ENCODE results near the gene CES4A. TPM values are rescaled to one million over a fixed set of nuclear protein-coding genes. Genes with fewer than 3 reads are reported as not detected.
A peak's percentile ranks its signal among the peaks of the same experiment; 100 is the strongest.
"Not testable (repeated sequence)": the region's sequence is repeated elsewhere in the genome, so short reads cannot be mapped to it uniquely, and the experiment has no call there.

The CES4A gene
- total RNA-seq, 1 experiment from 2014 or later: 0.61 TPM

DNA sequence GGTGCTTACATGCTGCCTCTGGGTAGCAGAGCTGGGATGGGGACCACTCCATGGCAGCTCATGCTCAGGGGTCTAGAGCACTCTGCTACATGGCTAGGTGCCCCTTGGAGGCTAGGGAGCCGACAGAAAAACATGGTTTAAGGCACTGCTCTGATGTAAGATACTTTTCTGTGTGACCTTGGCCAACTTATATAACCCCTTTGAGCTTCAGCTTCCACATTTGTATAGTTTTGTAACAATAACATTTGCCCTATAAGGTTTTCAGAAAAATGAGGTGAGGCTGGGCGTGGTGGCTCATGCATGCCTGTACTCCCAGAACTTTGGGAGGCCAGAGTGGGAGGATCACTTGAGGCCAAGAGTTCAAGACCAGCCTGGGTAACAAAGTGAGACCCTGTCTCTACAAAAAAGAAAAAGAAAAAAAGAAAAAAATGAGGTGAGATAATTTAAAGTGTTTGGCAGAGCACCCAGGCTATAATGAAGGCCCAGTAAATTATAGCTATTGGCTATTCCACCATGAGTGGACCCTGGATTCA lies 3.2 kb downstream of the CES4A start:
- ChIA-PET CTCF (interaction anchor here (0.7 to 2.9 kb wide), 9 partner anchors 9 to 207 kb away, joined by 3 to 14 read pairs (median 6); partner anchors contain the start of gene CES3), POLR2A (no interaction called here)
- H3K27ac Mint-ChIP-seq: no peak overlapping the region
- H3K27me3 Mint-ChIP-seq (ENCODE audit: low read depth): peaks cover 17% of the 10 kb centered on the region
- H3K4me1 Mint-ChIP-seq: no peaks in the 10 kb centered on the region
- no peak overlapping the region for H3K4me3 Mint-ChIP-seq
- no peak for DNase-seq (ENCODE audit: low spot score)
- ATAC-seq: no peak
- H3K36me3 Mint-ChIP-seq: no peaks in the 10 kb centered on the region
- H3K9me3 Mint-ChIP-seq: no peaks in the 10 kb centered on the region
- TF ChIP-seq ZNF219 (CRISPR knock-in tag; IDR thresholded peaks at IDR 0.05; ENCODE audit: borderline replicate concordance): no peak
- TF ChIP-seq JUN (CRISPR knock-in tag; IDR thresholded peaks at IDR 0.05): no peak
- TF ChIP-seq, protein P1, sequence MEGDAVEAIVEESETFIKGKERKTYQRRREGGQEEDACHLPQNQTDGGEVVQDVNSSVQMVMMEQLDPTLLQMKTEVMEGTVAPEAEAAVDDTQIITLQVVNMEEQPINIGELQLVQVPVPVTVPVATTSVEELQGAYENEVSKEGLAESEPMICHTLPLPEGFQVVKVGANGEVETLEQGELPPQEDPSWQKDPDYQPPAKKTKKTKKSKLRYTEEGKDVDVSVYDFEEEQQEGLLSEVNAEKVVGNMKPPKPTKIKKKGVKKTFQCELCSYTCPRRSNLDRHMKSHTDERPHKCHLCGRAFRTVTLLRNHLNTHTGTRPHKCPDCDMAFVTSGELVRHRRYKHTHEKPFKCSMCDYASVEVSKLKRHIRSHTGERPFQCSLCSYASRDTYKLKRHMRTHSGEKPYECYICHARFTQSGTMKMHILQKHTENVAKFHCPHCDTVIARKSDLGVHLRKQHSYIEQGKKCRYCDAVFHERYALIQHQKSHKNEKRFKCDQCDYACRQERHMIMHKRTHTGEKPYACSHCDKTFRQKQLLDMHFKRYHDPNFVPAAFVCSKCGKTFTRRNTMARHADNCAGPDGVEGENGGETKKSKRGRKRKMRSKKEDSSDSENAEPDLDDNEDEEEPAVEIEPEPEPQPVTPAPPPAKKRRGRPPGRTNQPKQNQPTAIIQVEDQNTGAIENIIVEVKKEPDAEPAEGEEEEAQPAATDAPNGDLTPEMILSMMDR (IDR thresholded peaks at IDR 0.05): no peak
- TF ChIP-seq, protein P2, sequence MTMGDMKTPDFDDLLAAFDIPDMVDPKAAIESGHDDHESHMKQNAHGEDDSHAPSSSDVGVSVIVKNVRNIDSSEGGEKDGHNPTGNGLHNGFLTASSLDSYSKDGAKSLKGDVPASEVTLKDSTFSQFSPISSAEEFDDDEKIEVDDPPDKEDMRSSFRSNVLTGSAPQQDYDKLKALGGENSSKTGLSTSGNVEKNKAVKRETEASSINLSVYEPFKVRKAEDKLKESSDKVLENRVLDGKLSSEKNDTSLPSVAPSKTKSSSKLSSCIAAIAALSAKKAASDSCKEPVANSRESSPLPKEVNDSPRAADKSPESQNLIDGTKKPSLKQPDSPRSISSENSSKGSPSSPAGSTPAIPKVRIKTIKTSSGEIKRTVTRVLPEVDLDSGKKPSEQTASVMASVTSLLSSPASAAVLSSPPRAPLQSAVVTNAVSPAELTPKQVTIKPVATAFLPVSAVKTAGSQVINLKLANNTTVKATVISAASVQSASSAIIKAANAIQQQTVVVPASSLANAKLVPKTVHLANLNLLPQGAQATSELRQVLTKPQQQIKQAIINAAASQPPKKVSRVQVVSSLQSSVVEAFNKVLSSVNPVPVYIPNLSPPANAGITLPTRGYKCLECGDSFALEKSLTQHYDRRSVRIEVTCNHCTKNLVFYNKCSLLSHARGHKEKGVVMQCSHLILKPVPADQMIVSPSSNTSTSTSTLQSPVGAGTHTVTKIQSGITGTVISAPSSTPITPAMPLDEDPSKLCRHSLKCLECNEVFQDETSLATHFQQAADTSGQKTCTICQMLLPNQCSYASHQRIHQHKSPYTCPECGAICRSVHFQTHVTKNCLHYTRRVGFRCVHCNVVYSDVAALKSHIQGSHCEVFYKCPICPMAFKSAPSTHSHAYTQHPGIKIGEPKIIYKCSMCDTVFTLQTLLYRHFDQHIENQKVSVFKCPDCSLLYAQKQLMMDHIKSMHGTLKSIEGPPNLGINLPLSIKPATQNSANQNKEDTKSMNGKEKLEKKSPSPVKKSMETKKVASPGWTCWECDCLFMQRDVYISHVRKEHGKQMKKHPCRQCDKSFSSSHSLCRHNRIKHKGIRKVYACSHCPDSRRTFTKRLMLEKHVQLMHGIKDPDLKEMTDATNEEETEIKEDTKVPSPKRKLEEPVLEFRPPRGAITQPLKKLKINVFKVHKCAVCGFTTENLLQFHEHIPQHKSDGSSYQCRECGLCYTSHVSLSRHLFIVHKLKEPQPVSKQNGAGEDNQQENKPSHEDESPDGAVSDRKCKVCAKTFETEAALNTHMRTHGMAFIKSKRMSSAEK (CRISPR knock-in tag; IDR thresholded peaks at IDR 0.05; ENCODE audit: borderline replicate concordance): no peak
- TF ChIP-seq TEAD4 (CRISPR knock-in tag; IDR thresholded peaks at IDR 0.05): no peak
- TF ChIP-seq MXD4 (CRISPR knock-in tag; IDR thresholded peaks at IDR 0.05; ENCODE audit: borderline replicate concordance): no peak
- no peak for TF ChIP-seq KAT7 (CRISPR knock-in tag; IDR thresholded peaks at IDR 0.05; ENCODE audit: borderline replicate concordance)
- TF ChIP-seq, protein P3, sequence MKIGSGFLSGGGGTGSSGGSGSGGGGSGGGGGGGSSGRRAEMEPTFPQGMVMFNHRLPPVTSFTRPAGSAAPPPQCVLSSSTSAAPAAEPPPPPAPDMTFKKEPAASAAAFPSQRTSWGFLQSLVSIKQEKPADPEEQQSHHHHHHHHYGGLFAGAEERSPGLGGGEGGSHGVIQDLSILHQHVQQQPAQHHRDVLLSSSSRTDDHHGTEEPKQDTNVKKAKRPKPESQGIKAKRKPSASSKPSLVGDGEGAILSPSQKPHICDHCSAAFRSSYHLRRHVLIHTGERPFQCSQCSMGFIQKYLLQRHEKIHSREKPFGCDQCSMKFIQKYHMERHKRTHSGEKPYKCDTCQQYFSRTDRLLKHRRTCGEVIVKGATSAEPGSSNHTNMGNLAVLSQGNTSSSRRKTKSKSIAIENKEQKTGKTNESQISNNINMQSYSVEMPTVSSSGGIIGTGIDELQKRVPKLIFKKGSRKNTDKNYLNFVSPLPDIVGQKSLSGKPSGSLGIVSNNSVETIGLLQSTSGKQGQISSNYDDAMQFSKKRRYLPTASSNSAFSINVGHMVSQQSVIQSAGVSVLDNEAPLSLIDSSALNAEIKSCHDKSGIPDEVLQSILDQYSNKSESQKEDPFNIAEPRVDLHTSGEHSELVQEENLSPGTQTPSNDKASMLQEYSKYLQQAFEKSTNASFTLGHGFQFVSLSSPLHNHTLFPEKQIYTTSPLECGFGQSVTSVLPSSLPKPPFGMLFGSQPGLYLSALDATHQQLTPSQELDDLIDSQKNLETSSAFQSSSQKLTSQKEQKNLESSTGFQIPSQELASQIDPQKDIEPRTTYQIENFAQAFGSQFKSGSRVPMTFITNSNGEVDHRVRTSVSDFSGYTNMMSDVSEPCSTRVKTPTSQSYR (CRISPR knock-in tag; IDR thresholded peaks at IDR 0.05): no peak

DNA sequence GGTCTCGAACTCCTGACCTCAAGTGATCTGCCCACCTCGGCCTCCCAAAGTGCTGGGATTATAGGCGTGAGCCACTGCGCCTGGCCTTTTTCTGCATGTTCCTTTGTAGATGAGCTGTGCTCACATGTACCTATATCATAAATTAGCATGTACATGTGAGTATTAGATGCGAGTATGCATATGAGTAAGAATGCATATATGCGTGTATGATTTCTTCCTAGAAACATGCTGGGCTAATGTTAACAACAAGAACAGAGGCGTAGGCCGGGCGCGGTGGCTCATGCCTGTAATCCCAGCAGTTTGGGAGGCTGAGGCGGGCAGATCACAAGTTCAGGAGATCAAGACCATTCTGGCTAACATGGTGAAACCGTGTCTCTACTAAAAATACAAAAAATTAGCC lies 5.2 kb downstream of the CES4A start:
- H3K4me1 Mint-ChIP-seq; POLR2A ChIA-PET; H3K9me3 Mint-ChIP-seq; DNase-seq (ENCODE audit: low spot score); H3K27ac Mint-ChIP-seq; H3K4me3 Mint-ChIP-seq; ATAC-seq; H3K36me3 Mint-ChIP-seq: not testable (repeated sequence)
- H3K27me3 Mint-ChIP-seq (ENCODE audit: low read depth): peaks cover 27% of the 10 kb centered on the region
- CTCF ChIA-PET: interaction anchor here (1.9 kb wide), 1 partner anchor 32 kb away, joined by 8 read pairs; the partner anchor contains the start of gene CES3

DNA sequence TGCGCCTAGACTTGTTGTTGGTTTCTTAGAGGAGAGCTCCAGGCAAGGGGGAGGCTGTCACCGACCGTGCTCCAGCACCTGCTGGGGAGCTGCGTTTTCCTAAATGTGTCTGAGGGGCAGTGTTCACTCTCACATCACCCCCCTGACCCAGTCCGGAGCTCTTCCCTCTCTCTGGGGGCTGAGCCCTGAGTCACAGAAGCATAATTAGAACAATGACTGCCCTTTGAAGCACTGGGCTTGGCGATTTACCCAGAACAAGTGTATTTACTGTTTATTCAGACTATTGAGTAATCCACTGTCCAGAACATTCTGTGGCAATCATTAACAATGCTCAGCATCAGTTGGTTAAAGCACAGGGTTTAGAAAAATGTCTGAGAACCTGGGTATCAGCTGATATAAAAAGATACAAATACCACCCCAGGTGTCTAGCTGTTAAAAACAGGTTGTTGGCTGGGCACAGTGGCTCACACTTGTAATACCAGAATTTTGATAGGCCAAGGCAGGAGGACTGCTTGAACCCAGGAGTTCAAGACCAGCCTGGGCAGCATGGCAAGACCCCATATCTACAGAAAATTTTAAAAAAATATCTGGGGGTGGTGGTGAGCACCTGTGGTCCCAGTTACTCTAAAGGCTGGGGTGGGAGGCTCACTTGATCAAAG lies 8.1 kb downstream of the CES4A start:
- Mint-ChIP-seq H3K27me3 (ENCODE audit: low read depth) (peaks cover 48% of the 10 kb centered on the region), H3K9me3 (no peaks in the 10 kb centered on the region), H3K27ac (no peak overlapping the region), H3K4me3 (no peak overlapping the region), H3K4me1 (peaks cover 4% of the 10 kb centered on the region), H3K36me3 (no peaks in the 10 kb centered on the region)
- ChIA-PET CTCF (interaction anchor here (0.6 to 1.1 kb wide), 2 partner anchors 35 to 312 kb away, joined by 4 read pairs; partner anchors contain the start of gene CES3), POLR2A (no interaction called here)
- ATAC-seq (no peak), DNase-seq (ENCODE audit: low spot score) (no peak)
- TF ChIP-seq GABPB1 (CRISPR knock-in tag; IDR thresholded peaks at IDR 0.05) (peak; percentile 61; the same call in 1 of the 2 replicates), NR3C1 (CRISPR knock-in tag; conservative IDR thresholded peaks at IDR 0.05; ENCODE audit: low read depth) (no peak)

All from WTC11 (cell line).